HEK293 (cell line): Measurements from ENCODE around the gene HOXA6.

Source experiments
- CTCF ChIA-PET: fragments of 350-600 bp; formaldehyde crosslinking; extraction: SDS; loops from one replicate; lab custom pipeline; 2021; ENCODE audit warnings: antibody characterized with exemption; lab: Yijun Ruan, JAX
- POLR2A ChIA-PET: fragments of 300-600 bp; formaldehyde crosslinking; extraction: SDS; loops from one replicate; lab custom pipeline; 2020; ENCODE audit warnings: antibody characterized with exemption, inconsistent platforms; lab: Yijun Ruan, JAX
- H3K27ac ChIP-seq: fragments of 200-500 bp; sonication (Bioruptor generic); 2 replicates; pipeline ENCODE4 v1.5.1; 2014; ENCODE audit warnings: low read depth, low read length, control low read depth, inconsistent platforms; ENCODE audit errors: extremely low read depth
- H3K36me3 ChIP-seq, 2 experiments: fragments of 200-500 bp in 1 of 2; sonication (Bioruptor generic) in 1 of 2; 1 replicate in 1 of 2; 2 replicates in 1 of 2; pipeline ENCODE4 v1.5.1; 2014 to 2017; ENCODE audit warnings: inconsistent platforms in 2 of 2, low read length in 2 of 2; ENCODE audit not compliant: control insufficient read depth in 2 of 2, insufficient read depth in 1 of 2
- H3K4me1 ChIP-seq: fragments of 200-500 bp; sonication (Bioruptor generic); 2 replicates; pipeline ENCODE4 v1.5.1; 2014; ENCODE audit warnings: mild to moderate bottlenecking, low read length, inconsistent platforms; ENCODE audit not compliant: control insufficient read depth, insufficient read depth
- H3K4me3 ChIP-seq: 2 replicates; pipeline ENCODE4 v1.5.1; 2011; ENCODE audit warnings: low read depth, mild to moderate bottlenecking, control low read depth, low read length, moderate library complexity
- H3K9me3 ChIP-seq: fragments of 200-500 bp; sonication (Bioruptor generic); 2 replicates; pipeline ENCODE4 v1.5.1; 2014; ENCODE audit warnings: low read depth, low read length, inconsistent platforms; ENCODE audit not compliant: control insufficient read depth, insufficient read depth
- ATF2 ChIP-seq: fragments of 450-650 bp; formaldehyde crosslinking; IDR thresholded peaks from 2 replicates; pipeline ENCODE4 v1.5.1; 2016; ENCODE audit warnings: missing biosample characterization, missing genetic modification characterization, low read depth
- BCL11A ChIP-seq: fragments of 450-650 bp; formaldehyde crosslinking; IDR thresholded peaks from 2 replicates; pipeline ENCODE4 v1.5.1; 2016; ENCODE audit warnings: low read depth, missing biosample characterization, missing genetic modification characterization
- IKZF3 ChIP-seq: fragments of 450-650 bp; IDR thresholded peaks from 2 replicates; pipeline ENCODE4 v1.5.0; 2018; ENCODE audit warnings: missing biosample characterization, mild to moderate bottlenecking, missing genetic modification characterization, moderate library complexity
- KLF1 ChIP-seq: fragments of 450-650 bp; formaldehyde crosslinking; IDR thresholded peaks from 2 replicates; pipeline ENCODE4 v1.5.1; 2016; ENCODE audit warnings: missing biosample characterization, missing genetic modification characterization
- PATZ1 ChIP-seq: fragments of 450-650 bp; formaldehyde crosslinking; IDR thresholded peaks from 2 replicates; pipeline ENCODE4 v1.5.1; 2016; ENCODE audit warnings: missing biosample characterization, missing genetic modification characterization
- SP7 ChIP-seq: fragments of 450-650 bp; formaldehyde crosslinking; IDR thresholded peaks from 2 replicates; pipeline ENCODE4 v1.5.1; 2016; ENCODE audit warnings: missing biosample characterization, missing genetic modification characterization
- YY1 ChIP-seq: fragments of 450-650 bp; formaldehyde crosslinking; IDR thresholded peaks from 2 replicates; pipeline ENCODE4 v1.5.1; 2018; ENCODE audit warnings: missing biosample characterization, missing genetic modification characterization
- ZBTB1 ChIP-seq: fragments of 450-650 bp; formaldehyde crosslinking; IDR thresholded peaks from 2 replicates; pipeline ENCODE4 v1.5.1; 2016; ENCODE audit warnings: missing biosample characterization, missing genetic modification characterization
- ZBTB8A ChIP-seq: fragments of 450-650 bp; formaldehyde crosslinking; IDR thresholded peaks from 2 replicates; pipeline ENCODE4 v1.5.1; 2016; ENCODE audit warnings: missing biosample characterization, missing genetic modification characterization
- ZNF10 ChIP-seq: fragments of 450-650 bp; formaldehyde crosslinking; IDR thresholded peaks from 2 replicates; pipeline ENCODE4 v1.5.1; 2017; ENCODE audit warnings: missing biosample characterization, missing genetic modification characterization
- ZNF146 ChIP-seq: fragments of 450-650 bp; formaldehyde crosslinking; IDR thresholded peaks from 2 replicates; pipeline ENCODE4 v1.5.1; 2016; ENCODE audit warnings: missing biosample characterization, missing genetic modification characterization
- ZNF24 ChIP-seq: fragments of 450-650 bp; formaldehyde crosslinking; IDR thresholded peaks from 2 replicates; pipeline ENCODE4 v1.5.1; 2016; ENCODE audit warnings: missing biosample characterization, missing genetic modification characterization
- ZNF341 ChIP-seq: fragments of 450-650 bp; formaldehyde crosslinking; IDR thresholded peaks from 2 replicates; pipeline ENCODE4; 2016; ENCODE audit warnings: low read depth, missing biosample characterization, missing genetic modification characterization
- ZNF391 ChIP-seq: fragments of 450-650 bp; formaldehyde crosslinking; IDR thresholded peaks from 2 replicates; pipeline ENCODE4 v1.5.1; 2016; ENCODE audit warnings: low read depth, missing biosample characterization, missing genetic modification characterization, borderline replicate concordance
- ZNF544 ChIP-seq: fragments of 450-650 bp; formaldehyde crosslinking; IDR thresholded peaks from 2 replicates; pipeline ENCODE4 v1.5.0; 2017; ENCODE audit warnings: missing biosample characterization, missing genetic modification characterization
- ZNF658 ChIP-seq: fragments of 450-650 bp; formaldehyde crosslinking; IDR thresholded peaks from 2 replicates; pipeline ENCODE4; 2016; ENCODE audit warnings: missing biosample characterization, missing genetic modification characterization
- ZNF701 ChIP-seq: fragments of 450-650 bp; formaldehyde crosslinking; IDR thresholded peaks from 2 replicates; pipeline ENCODE4 v1.5.1; 2016; ENCODE audit warnings: missing biosample characterization, missing genetic modification characterization
- ZNF768 ChIP-seq: fragments of 450-650 bp; formaldehyde crosslinking; IDR thresholded peaks from 2 replicates; pipeline ENCODE4 v1.5.1; 2018; ENCODE audit warnings: missing biosample characterization, mild to moderate bottlenecking, missing genetic modification characterization
- ZNF792 ChIP-seq: fragments of 450-650 bp; formaldehyde crosslinking; IDR thresholded peaks from 2 replicates; pipeline ENCODE4 v1.5.1; 2016; ENCODE audit warnings: missing biosample characterization, missing genetic modification characterization
- ZXDB ChIP-seq: fragments of 450-650 bp; formaldehyde crosslinking; IDR thresholded peaks from 2 replicates; pipeline ENCODE4 v1.5.1; 2016; ENCODE audit warnings: missing biosample characterization, missing genetic modification characterization
- TF ChIP-seq, protein P1 (sequence below): fragments of 450-650 bp; formaldehyde crosslinking; IDR thresholded peaks from 2 replicates; pipeline ENCODE4 v1.5.1; 2017; ENCODE audit warnings: missing biosample characterization, missing genetic modification characterization
- TF ChIP-seq, protein P2 (sequence below): fragments of 450-650 bp; formaldehyde crosslinking; IDR thresholded peaks from 2 replicates; pipeline ENCODE4 v1.5.1; 2016; ENCODE audit warnings: missing biosample characterization, missing genetic modification characterization, low read depth
- TF ChIP-seq, protein P3 (sequence below): fragments of 450-650 bp; formaldehyde crosslinking; IDR thresholded peaks from 2 replicates; pipeline ENCODE4 v1.5.1; 2016; ENCODE audit warnings: missing biosample characterization, missing genetic modification characterization

The HOXA6 gene

DNA sequence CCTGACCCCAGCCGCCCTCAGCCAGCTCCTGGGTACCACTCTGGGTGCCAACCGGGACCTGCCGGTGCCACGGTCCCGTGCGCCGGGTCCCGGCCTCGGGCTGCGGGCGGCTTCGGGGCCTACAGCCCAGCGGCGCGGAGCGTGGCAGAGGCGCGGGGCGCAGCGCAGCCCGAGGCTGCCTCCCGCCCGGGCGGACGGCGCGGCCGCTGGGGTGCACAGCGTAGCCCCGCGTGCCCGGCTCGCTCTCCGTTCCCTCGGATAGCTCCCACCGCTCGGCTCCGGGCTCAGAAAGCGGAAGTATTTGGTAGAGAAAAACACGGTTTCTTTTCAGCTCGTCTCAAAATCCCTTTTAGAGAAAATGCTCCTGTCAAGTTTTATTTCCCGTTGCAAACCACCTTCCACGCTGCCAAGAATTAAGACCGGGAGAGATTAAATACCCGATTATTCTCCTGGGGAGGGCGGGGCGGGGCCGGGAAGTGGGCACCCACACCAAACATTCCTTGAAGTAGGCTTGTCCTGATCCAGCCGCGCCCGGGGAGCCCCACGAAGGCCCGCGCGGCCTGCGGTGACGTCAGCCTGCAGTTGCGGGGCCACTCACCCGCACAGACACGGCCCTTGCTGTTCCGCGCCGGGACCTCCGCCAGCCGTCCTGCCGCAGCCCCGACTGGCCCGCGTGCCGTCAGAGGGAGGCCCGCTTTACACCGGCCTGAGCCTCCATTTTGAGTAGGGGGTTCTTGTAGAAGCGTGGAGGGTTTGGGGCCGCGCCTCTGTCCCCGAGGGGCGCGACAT is 45.2 kb upstream of the HOXA6 start:
- no peaks in the 10 kb centered on the region for H3K9me3 ChIP-seq
- H3K27ac ChIP-seq: no peak overlapping the region
- CTCF ChIA-PET: no interaction called here
- POLR2A ChIA-PET: no interaction called here
- no peak overlapping the region for H3K4me3 ChIP-seq
- H3K36me3 ChIP-seq: peaks cover 11 to 23% of the 10 kb centered on the region in 2 experiments; a peak in 2 of 3 replicates
- H3K4me1 ChIP-seq: peaks cover 20% of the 10 kb centered on the region
- TF ChIP-seq ZNF768 (tag by site-specific recombination): no peak
- peak; percentile 49 for TF ChIP-seq PATZ1 (tag by site-specific recombination)
- TF ChIP-seq YY1 (tag by site-specific recombination): no peak
- TF ChIP-seq ZNF341 (tag by site-specific recombination): peak; percentile 49
- TF ChIP-seq ZXDB (tag by site-specific recombination): no peak
- TF ChIP-seq, protein P1, sequence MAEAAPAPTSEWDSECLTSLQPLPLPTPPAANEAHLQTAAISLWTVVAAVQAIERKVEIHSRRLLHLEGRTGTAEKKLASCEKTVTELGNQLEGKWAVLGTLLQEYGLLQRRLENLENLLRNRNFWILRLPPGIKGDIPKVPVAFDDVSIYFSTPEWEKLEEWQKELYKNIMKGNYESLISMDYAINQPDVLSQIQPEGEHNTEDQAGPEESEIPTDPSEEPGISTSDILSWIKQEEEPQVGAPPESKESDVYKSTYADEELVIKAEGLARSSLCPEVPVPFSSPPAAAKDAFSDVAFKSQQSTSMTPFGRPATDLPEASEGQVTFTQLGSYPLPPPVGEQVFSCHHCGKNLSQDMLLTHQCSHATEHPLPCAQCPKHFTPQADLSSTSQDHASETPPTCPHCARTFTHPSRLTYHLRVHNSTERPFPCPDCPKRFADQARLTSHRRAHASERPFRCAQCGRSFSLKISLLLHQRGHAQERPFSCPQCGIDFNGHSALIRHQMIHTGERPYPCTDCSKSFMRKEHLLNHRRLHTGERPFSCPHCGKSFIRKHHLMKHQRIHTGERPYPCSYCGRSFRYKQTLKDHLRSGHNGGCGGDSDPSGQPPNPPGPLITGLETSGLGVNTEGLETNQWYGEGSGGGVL: no peak
- TF ChIP-seq ZNF701 (tag by site-specific recombination): no peak
- peak; percentile 32; the same call in 1 of the 2 replicates for TF ChIP-seq ZBTB8A
- TF ChIP-seq ZNF391: no peak
- no peak for TF ChIP-seq ZNF146 (tag by site-specific recombination)
- TF ChIP-seq BCL11A (tag by site-specific recombination): no peak
- 0 out of 2 replicates have a peak, but pooled peaks have one; percentile 33 for TF ChIP-seq ATF2 (tag by site-specific recombination)
- 0 out of 2 replicates have a peak, but pooled peaks have one; percentile 14 for TF ChIP-seq IKZF3 (tag by site-specific recombination)
- TF ChIP-seq SP7 (tag by site-specific recombination): no peak
- TF ChIP-seq, protein P2, sequence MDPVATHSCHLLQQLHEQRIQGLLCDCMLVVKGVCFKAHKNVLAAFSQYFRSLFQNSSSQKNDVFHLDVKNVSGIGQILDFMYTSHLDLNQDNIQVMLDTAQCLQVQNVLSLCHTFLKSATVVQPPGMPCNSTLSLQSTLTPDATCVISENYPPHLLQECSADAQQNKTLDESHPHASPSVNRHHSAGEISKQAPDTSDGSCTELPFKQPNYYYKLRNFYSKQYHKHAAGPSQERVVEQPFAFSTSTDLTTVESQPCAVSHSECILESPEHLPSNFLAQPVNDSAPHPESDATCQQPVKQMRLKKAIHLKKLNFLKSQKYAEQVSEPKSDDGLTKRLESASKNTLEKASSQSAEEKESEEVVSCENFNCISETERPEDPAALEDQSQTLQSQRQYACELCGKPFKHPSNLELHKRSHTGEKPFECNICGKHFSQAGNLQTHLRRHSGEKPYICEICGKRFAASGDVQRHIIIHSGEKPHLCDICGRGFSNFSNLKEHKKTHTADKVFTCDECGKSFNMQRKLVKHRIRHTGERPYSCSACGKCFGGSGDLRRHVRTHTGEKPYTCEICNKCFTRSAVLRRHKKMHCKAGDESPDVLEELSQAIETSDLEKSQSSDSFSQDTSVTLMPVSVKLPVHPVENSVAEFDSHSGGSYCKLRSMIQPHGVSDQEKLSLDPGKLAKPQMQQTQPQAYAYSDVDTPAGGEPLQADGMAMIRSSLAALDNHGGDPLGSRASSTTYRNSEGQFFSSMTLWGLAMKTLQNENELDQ (tag by site-specific recombination): no peak
- no peak for TF ChIP-seq ZNF10 (tag by site-specific recombination)
- TF ChIP-seq ZNF658 (tag by site-specific recombination): no peak
- TF ChIP-seq KLF1 (tag by site-specific recombination): no peak
- TF ChIP-seq, protein P3, sequence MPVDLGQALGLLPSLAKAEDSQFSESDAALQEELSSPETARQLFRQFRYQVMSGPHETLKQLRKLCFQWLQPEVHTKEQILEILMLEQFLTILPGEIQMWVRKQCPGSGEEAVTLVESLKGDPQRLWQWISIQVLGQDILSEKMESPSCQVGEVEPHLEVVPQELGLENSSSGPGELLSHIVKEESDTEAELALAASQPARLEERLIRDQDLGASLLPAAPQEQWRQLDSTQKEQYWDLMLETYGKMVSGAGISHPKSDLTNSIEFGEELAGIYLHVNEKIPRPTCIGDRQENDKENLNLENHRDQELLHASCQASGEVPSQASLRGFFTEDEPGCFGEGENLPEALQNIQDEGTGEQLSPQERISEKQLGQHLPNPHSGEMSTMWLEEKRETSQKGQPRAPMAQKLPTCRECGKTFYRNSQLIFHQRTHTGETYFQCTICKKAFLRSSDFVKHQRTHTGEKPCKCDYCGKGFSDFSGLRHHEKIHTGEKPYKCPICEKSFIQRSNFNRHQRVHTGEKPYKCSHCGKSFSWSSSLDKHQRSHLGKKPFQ: no peak
- TF ChIP-seq ZNF792 (tag by site-specific recombination): no peak
- TF ChIP-seq ZNF544 (tag by site-specific recombination): no peak
- no peak for TF ChIP-seq ZNF24 (tag by site-specific recombination)
- no peak for TF ChIP-seq ZBTB1 (tag by site-specific recombination)
